Ishikawa (cell line): ENCODE results near the gene AAGAB.

ENCODE experiments used
- CEBPB ChIP-seq: IDR thresholded peaks from 2 replicates; pipeline ENCODE4 v1.6.1; 2012
- CREB1 ChIP-seq: IDR thresholded peaks from 2 replicates; pipeline ENCODE4 v1.6.1; 2012; ENCODE audit warnings: low read depth
- EGR1 ChIP-seq: IDR thresholded peaks from 2 replicates; pipeline ENCODE4 v1.6.1; 2012
- EP300 ChIP-seq: IDR thresholded peaks from 2 replicates; pipeline ENCODE4 v1.6.1; 2012; ENCODE audit warnings: borderline replicate concordance
- FOXM1 ChIP-seq: IDR thresholded peaks from 2 replicates; pipeline ENCODE4 v1.6.1; 2012; ENCODE audit warnings: low read depth, borderline replicate concordance
- NFIC ChIP-seq: IDR thresholded peaks from 2 replicates; pipeline ENCODE4 v1.6.1; 2012
- RAD21 ChIP-seq: IDR thresholded peaks from 2 replicates; pipeline ENCODE4 v1.6.1; 2012; ENCODE audit warnings: low read depth
- TAF1 ChIP-seq: IDR thresholded peaks from 2 replicates; pipeline ENCODE4 v1.6.1; 2012; ENCODE audit warnings: low read depth, mild to moderate bottlenecking
- TCF12 ChIP-seq: IDR thresholded peaks from 2 replicates; pipeline ENCODE4 v1.6.1; 2012; ENCODE audit warnings: low read depth
- TEAD4 ChIP-seq: IDR thresholded peaks from 2 replicates; pipeline ENCODE4 v1.6.1; 2012
- YY1 ChIP-seq: IDR thresholded peaks from 2 replicates; pipeline ENCODE4 v1.6.1; 2012; ENCODE audit warnings: low read depth
- ZBTB7A ChIP-seq: IDR thresholded peaks from 2 replicates; pipeline ENCODE4 v1.6.1; 2012; ENCODE audit warnings: low read depth
- TF ChIP-seq, protein P1 (sequence below): IDR thresholded peaks from 2 replicates; pipeline ENCODE4 v1.6.1; 2012
- TF ChIP-seq, protein P2 (sequence below): IDR thresholded peaks from 2 replicates; pipeline ENCODE4 v1.6.1; 2012; ENCODE audit warnings: low read depth, mild to moderate bottlenecking
- TF ChIP-seq, protein P3 (sequence below): IDR thresholded peaks from 2 replicates; pipeline ENCODE4 v1.6.1; 2012

AAGAB gene

DNA sequence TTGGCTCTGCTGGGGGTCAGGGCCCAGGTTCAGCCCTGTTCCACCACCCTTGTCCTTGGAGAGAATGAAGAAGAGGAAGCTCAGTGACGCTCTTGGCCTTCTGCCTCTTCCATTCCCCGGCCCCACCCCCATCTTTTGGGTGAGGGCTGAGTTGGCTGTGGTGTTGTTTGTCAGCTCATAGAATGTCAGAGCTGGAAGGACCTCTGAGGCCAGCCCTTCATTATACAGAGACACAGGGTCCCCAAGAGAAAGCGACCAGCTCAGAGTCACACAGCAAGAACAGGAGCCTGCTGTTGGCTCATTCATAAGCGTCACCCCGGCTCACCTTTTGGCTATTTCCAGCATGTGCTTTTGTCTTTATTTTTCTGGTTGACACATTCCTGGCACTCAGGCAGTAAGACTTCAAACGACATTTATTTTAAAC lies 68.2 kb downstream of the AAGAB start:
- TF ChIP-seq YY1 (no peak), TEAD4 (no peak), EP300 (no peak)
- TF ChIP-seq, protein P1, sequence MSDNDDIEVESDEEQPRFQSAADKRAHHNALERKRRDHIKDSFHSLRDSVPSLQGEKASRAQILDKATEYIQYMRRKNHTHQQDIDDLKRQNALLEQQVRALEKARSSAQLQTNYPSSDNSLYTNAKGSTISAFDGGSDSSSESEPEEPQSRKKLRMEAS = no peak

DNA sequence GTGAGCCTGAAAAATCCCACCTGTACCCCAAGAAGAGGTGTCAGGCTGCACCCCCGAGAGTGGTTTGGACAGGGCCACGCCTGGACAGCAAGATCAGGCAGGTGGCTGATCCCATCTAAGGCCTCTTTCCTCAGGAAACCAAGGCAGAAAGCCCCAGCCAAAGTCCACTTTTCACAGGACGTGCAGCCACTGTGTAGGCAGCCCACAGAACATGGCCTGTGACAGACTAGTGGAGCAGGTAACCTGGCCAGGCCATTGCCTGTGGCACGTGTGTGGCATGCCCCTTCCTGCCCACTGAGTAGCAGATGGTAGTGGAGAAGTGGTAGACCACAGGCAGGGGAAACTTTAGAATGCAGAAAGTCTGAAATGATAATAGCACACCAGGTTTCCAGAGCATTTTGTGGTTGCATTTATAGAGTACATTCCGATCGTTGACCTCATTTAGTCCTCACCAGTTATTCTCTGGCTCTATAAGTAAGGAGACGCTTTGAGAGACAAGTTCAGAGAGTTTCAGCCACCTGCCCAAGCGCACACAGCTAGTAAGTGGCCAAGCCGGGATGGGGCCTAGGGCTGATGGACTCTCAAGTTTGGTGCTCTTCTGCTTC lies 68.7 kb downstream of the AAGAB start:
- TF ChIP-seq, protein P2, sequence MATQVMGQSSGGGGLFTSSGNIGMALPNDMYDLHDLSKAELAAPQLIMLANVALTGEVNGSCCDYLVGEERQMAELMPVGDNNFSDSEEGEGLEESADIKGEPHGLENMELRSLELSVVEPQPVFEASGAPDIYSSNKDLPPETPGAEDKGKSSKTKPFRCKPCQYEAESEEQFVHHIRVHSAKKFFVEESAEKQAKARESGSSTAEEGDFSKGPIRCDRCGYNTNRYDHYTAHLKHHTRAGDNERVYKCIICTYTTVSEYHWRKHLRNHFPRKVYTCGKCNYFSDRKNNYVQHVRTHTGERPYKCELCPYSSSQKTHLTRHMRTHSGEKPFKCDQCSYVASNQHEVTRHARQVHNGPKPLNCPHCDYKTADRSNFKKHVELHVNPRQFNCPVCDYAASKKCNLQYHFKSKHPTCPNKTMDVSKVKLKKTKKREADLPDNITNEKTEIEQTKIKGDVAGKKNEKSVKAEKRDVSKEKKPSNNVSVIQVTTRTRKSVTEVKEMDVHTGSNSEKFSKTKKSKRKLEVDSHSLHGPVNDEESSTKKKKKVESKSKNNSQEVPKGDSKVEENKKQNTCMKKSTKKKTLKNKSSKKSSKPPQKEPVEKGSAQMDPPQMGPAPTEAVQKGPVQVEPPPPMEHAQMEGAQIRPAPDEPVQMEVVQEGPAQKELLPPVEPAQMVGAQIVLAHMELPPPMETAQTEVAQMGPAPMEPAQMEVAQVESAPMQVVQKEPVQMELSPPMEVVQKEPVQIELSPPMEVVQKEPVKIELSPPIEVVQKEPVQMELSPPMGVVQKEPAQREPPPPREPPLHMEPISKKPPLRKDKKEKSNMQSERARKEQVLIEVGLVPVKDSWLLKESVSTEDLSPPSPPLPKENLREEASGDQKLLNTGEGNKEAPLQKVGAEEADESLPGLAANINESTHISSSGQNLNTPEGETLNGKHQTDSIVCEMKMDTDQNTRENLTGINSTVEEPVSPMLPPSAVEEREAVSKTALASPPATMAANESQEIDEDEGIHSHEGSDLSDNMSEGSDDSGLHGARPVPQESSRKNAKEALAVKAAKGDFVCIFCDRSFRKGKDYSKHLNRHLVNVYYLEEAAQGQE = no peak
- TF ChIP-seq EP300 (no peak), CREB1 (no peak)

DNA sequence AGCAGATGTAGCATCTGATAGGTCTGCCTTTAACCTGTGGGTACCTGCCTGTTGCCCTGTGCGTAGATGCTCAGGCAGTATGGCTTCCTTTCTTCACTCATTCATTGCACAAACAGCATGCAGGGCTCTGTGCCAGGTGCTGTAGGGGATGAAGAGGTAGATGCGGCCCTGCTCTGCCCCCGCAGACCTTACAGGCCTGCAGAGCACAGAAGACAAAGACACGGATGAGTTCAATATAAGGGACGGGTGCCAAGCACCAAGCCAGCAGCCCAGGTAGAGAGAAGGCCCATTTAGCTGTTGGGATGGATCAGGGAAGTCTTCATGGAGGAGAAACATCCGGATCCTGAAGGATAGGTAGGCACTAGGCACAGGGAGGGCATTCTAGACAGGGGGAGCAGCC lies 69.4 kb downstream of the AAGAB start:
- TF ChIP-seq, protein P1 = no peak
- TF ChIP-seq NFIC = no peak
- TF ChIP-seq, protein P3, sequence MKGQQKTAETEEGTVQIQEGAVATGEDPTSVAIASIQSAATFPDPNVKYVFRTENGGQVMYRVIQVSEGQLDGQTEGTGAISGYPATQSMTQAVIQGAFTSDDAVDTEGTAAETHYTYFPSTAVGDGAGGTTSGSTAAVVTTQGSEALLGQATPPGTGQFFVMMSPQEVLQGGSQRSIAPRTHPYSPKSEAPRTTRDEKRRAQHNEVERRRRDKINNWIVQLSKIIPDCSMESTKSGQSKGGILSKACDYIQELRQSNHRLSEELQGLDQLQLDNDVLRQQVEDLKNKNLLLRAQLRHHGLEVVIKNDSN = no peak
- no peak for TF ChIP-seq FOXM1
- no peak for TF ChIP-seq YY1
- TF ChIP-seq RAD21 = no peak
- no peak for TF ChIP-seq TCF12
- TF ChIP-seq EP300 = no peak
- no peak for TF ChIP-seq CEBPB
- TF ChIP-seq EGR1 = no peak

DNA sequence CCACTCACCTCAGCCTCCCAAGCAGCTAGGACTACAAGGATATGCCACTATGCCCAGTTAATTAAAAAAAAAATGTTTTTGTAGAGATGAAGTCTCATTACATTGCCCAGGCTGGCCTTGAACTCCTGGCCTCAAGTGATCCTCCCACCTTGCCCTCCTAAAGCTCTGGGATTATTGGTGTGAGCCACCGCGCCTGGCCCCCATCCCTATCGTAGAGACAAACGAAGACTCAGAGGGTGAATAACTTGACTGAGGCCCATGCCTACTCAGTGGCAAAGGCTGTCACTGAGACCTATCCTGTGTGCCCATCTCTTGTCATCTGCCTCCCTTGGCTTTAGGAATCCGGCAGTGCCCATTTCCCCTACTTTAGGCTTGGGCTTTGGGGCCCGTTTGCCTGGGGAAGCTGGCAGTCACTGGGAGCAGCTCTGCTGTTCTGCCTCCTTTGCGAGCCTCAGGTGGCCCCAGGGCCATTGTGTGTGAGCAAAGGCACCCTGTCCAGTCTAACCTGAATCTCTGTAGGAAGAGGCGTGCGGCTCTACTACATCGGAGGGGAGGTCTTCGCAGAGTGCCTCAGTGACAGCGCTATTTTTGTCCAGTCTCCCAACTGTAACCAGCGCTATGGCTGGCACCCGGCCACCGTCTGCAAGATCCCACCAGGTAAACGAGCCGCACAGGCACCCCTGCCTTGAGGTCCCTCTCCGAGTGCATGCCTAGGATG lies 70.1 kb downstream of the AAGAB start:
- TF ChIP-seq EGR1 (no peak), YY1 (no peak), CEBPB (no peak)
- TF ChIP-seq, protein P3 = no peak
- TF ChIP-seq, protein P2 = no peak

DNA sequence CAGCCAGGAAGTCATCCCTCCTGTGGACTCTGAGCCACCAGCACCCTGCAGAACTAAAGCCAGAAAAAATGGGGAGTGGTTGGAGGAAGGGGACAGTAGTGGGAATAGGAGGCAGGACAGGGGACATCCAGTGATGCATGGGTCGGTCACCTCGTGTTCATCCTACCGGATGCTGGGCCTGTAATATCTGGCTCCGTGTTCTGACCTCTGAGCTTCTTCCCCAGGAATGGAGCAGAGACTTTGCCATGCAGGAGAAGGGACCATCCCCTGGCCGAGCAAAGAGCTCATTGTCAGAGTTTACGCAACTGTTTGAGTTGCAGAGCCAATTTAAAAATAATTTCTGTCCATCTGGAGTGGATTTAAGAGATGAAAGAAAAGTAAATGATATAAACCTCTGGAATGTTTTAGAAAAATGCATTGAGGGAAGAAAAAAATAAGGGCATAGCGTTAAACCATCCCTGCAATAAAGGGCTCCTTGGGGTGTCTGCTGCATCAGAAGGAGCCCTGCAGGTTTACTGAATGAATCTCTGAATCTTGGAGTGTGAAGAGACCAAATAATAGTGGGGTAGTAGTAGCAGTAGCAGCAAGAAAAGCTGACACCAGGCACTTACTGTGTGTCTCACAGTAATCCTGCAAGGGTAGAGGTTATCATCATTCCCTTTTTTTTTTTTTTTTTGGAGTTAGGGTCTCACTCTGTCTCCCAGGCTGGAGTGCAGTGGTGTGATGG lies 70.9 kb downstream of the AAGAB start:
- no peak for TF ChIP-seq CREB1
- TF ChIP-seq YY1 = no peak
- TF ChIP-seq, protein P3 = no peak
- no peak for TF ChIP-seq TAF1
- no peak for TF ChIP-seq TCF12
- TF ChIP-seq CEBPB = no peak
- TF ChIP-seq EP300 = no peak
- TF ChIP-seq TEAD4 = no peak
- TF ChIP-seq, protein P2 = no peak
- TF ChIP-seq ZBTB7A = no peak
